K562 (cell line): ENCODE data around the gene PACSIN1. TPM values are rescaled to one million over a fixed set of nuclear protein-coding genes. Genes with fewer than 3 reads are reported as not detected.

ENCODE experiments used
- ATAC-seq: fragments of 200-7000 bp; cut with Tn5 transposase; 3 replicates; pipeline ENCODE4 v1.9.1; 2020; ENCODE audit warnings: moderate library complexity
- BruUV-seq: library from RNA; stranded (reverse); fragments of 400-500 nt; replicated peaks from 2 replicates; lab custom pipeline; 2021; lab: Mats Ljungman, UMichigan
- CTCF ChIA-PET: fragments of 300-600 bp; formaldehyde crosslinking; extraction: SDS; loops from one replicate; lab custom pipeline; 2021; ENCODE audit warnings: low intra/inter-chr PET ratio; lab: Yijun Ruan, JAX
- POLR2A ChIA-PET: fragments of 300-600, 350-650 bp; sonication (Branson Sonifier 250); formaldehyde crosslinking; extraction: SDS; loops from one replicate; lab custom pipeline; 2021; ENCODE audit warnings: antibody characterized with exemption, inconsistent platforms; lab: Yijun Ruan, JAX
- DNase-seq, 4 experiments: peaks; one replicate each; pipeline versions ENCODE4 v3.0.0 to v3.0.0-alpha.2; 2011 to 2018; ENCODE audit warnings: low spot score in 3 of 4, mixed read lengths in 3 of 4; ENCODE audit errors: extremely low read depth in 1 of 4
- FAIRE-seq: peaks from 2 replicates; lab custom pipeline; 2011; peaks lifted over from hg19 to GRCh38; lab: Jason Lieb, UNC
- H2AFZ ChIP-seq: 2 replicates; pipeline ENCODE4 v1.6.0; 2011; ENCODE audit warnings: low read depth, low read length, control low read depth, inconsistent platforms
- H3K27ac ChIP-seq: fragments of 200-600 bp; 3 replicates; pipeline ENCODE4 v1.8.0; 2011; ENCODE audit warnings: low read depth, mild to moderate bottlenecking, control low read depth, inconsistent platforms, low read length, moderate library complexity, mixed read lengths; ENCODE audit errors: extremely low read depth
- H3K27me3 ChIP-seq, 2 experiments: fragments of 300-600 bp in 1 of 2; 2 replicates in 1 of 2; 3 replicates in 1 of 2; pipeline versions ENCODE4 v1.6.0 to v1.8.0; 2011; ENCODE audit warnings: inconsistent platforms in 2 of 2, low read length in 2 of 2, mild to moderate bottlenecking in 1 of 2, mixed read lengths in 1 of 2, moderate library complexity in 1 of 2; ENCODE audit not compliant: control insufficient read depth in 2 of 2, insufficient read depth in 2 of 2
- H3K36me3 ChIP-seq: fragments of 300-600 bp; 3 replicates; pipeline ENCODE4 v1.8.0; 2011; ENCODE audit warnings: mild to moderate bottlenecking, low read length, inconsistent platforms; ENCODE audit not compliant: control insufficient read depth, insufficient read depth
- H3K4me1 ChIP-seq, 2 experiments: fragments of 200-600 bp in 1 of 2; replicated peaks in 1 of 2; 2 replicates in 1 of 2; 3 replicates in 1 of 2; pipeline versions ENCODE4 v1.5.1 to v1.8.0; 2011; ENCODE audit warnings: inconsistent platforms in 2 of 2, low read length in 2 of 2, mild to moderate bottlenecking in 1 of 2, mixed read lengths in 1 of 2, moderate library complexity in 1 of 2; ENCODE audit not compliant: control insufficient read depth in 2 of 2, insufficient read depth in 2 of 2
- H3K4me2 ChIP-seq: 2 replicates; pipeline ENCODE4 v1.6.1; 2011; ENCODE audit warnings: low read length, control low read depth, inconsistent platforms, mixed read lengths; ENCODE audit not compliant: insufficient read depth
- H3K4me3 ChIP-seq: fragments of 200-600 bp; sonication (generic), shearing (Covaris generic); 2 replicates; pipeline ENCODE4 v1.5.1; 2016; ENCODE audit warnings: control low read depth, inconsistent platforms
- H3K79me2 ChIP-seq: fragments of 200-600 bp; 3 replicates; pipeline ENCODE4 v1.8.0; 2011; ENCODE audit warnings: low read length, inconsistent platforms; ENCODE audit not compliant: control insufficient read depth, insufficient read depth
- H3K9ac ChIP-seq, 2 experiments: 2 replicates each; pipeline versions ENCODE4 v1.6.0 to v1.6.1; 2011; ENCODE audit warnings: low read depth in 2 of 2, low read length in 2 of 2, control low read depth in 1 of 2, inconsistent platforms in 1 of 2, mild to moderate bottlenecking in 1 of 2, mixed read lengths in 1 of 2; ENCODE audit not compliant: insufficient read depth in 1 of 2
- H3K9me1 ChIP-seq: one replicate; pipeline ENCODE4 v1.6.0; 2011; ENCODE audit warnings: inconsistent platforms, mild to moderate bottlenecking, low read length, moderate library complexity; ENCODE audit not compliant: control insufficient read depth, insufficient read depth
- H3K9me3 ChIP-seq: replicated peaks from 2 replicates; pipeline ENCODE4 v1.5.1; 2011; ENCODE audit warnings: low read depth, low read length, inconsistent platforms; ENCODE audit not compliant: control insufficient read depth, insufficient read depth
- H4K20me1 ChIP-seq: replicated peaks from 2 replicates; pipeline ENCODE4 v1.6.1; 2011; ENCODE audit warnings: low read length, inconsistent platforms, mixed read lengths; ENCODE audit not compliant: control insufficient read depth, insufficient read depth
- EGR1 ChIP-seq: fragments of 450-650 bp; conservative IDR thresholded peaks from 2 replicates; pipeline ENCODE4 v1.6.1; 2017; ENCODE audit warnings: mild to moderate bottlenecking
- MEIS2 ChIP-seq: fragments of 450-650 bp; IDR thresholded peaks from 2 replicates; pipeline ENCODE4 v1.6.1; 2014; ENCODE audit warnings: mild to moderate bottlenecking; ENCODE audit not compliant: partially characterized antibody
- NFIC ChIP-seq: fragments of 450-650 bp; IDR thresholded peaks from 2 replicates; pipeline ENCODE4 v1.6.1; 2017; ENCODE audit warnings: mild to moderate bottlenecking, inconsistent platforms
- POLR2G ChIP-seq: fragments of 200-400 bp; formaldehyde crosslinking; IDR thresholded peaks from 2 replicates; pipeline ENCODE4 v1.6.1; 2017; ENCODE audit warnings: low read depth, mild to moderate bottlenecking, antibody characterized with exemption, low read length, moderate library complexity
- XRCC3 ChIP-seq: fragments of 450-650 bp; IDR thresholded peaks from 2 replicates; pipeline ENCODE4 v1.6.1; 2017; ENCODE audit warnings: mild to moderate bottlenecking, moderate library complexity
- ZBTB7A ChIP-seq: IDR thresholded peaks from 2 replicates; pipeline ENCODE4 v1.6.1; 2011; ENCODE audit warnings: low read depth, mild to moderate bottlenecking, low read length, moderate library complexity, borderline replicate concordance; ENCODE audit not compliant: control insufficient read depth
- ZNF347 ChIP-seq: fragments of 450-650 bp; formaldehyde crosslinking; IDR thresholded peaks from 2 replicates; pipeline ENCODE4 v1.4.0; 2020; ENCODE audit warnings: low read depth, mild to moderate bottlenecking, moderate library complexity
- whole genome bisulfite sequencing: fragments of 100-300 bp; shearing (Covaris generic); methylation state at CpG from one replicate; pipeline ENCODE4 v1.1.6; 2016; ENCODE audit warnings: low coverage, mixed read lengths; ENCODE audit not compliant: insufficient coverage; ENCODE audit errors: missing lambda C conversion rate; 5-methylcytosine and 5-hydroxymethylcytosine counted together
- in situ Hi-C: fragments of 300-500 bp; cut with MboI; formaldehyde crosslinking; loops from 4 replicates; pipeline ENCODE4 v1.15.0; 2018; ENCODE audit warnings: inconsistent platforms, mixed read lengths
- intact Hi-C: fragments of 100-400 bp; cut with micrococcal nuclease; formaldehyde crosslinking; loops from 2 replicates; pipeline ENCODE4 v1.14.2; 2022
- polyA plus RNA-seq, 8 experiments: library from polyadenylated mRNA; depleted of rRNA in 4 of 8; stranded (reverse) in 5 of 8; unstranded in 3 of 8; fragments of >200 nt; fragmentation: Nextera tagmentation in 2 of 8; fragmentation: Illumina TruSeq in 1 of 8; extraction: Ambion mirVana in 2 of 8; extraction: Trizol in 1 of 8; gene quantifications; 2 replicates each; pipeline versions ENCODE4 v1.2.1 to v1.2.3, GENCODE V29; 2011 to 2014; ENCODE audit warnings: inconsistent platforms in 1 of 8, missing spikeins in 1 of 8
- total RNA-seq, 7 experiments: library from RNA; depleted of rRNA in 6 of 7; stranded (reverse); fragments of >200 nt in 6 of 7; fragmentation: Illumina TruSeq in 2 of 7; extraction: Trizol in 2 of 7; gene quantifications; 2 replicates each; pipeline versions ENCODE4 v1.2.1 to v1.2.3, GENCODE V29; 2011 to 2021; ENCODE audit warnings: low replicate concordance in 1 of 7
- TF ChIP-seq, protein P1 (sequence below): sonication (generic); formaldehyde crosslinking; IDR thresholded peaks from 2 replicates; pipeline ENCODE4 v1.8.1; 2023; ENCODE audit warnings: mild to moderate bottlenecking, missing genetic modification reagents
- TF ChIP-seq, protein P2 (sequence below), 2 experiments: fragments of 450-650 bp; conservative IDR thresholded peaks; 2 replicates each; pipeline ENCODE4 v1.6.1; 2017; ENCODE audit warnings: mild to moderate bottlenecking in 2 of 2, moderate library complexity in 2 of 2

Gene PACSIN1
- total and polyA plus RNA-seq, 9 of the 15 experiments (the other 6 are each of a cell fraction or from before 2014, with no cell fraction given) = 0.01 to 1.7 (median 0.45) TPM

DNA sequence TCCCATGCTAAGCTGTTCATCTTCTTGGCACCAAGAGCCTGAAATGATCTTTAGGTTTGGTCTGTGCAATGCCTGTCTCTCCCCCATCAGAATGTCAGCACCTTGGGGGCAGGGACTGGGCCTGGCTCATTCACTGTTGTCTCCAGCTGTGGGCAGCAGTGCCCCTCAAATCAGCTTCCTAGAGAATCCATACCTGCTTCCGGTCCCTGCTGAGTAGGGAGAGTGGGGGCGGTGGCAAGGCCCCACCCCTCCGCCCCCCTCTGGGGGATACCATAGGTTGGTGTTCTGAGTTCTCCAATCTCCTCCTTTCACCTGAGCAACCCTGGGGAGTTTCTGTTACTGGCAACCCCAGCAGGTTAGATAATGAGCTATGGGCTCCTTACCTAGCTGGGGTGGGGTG, 109.5 kb downstream of the PACSIN1 start (continued):
- TF ChIP-seq, protein P1, sequence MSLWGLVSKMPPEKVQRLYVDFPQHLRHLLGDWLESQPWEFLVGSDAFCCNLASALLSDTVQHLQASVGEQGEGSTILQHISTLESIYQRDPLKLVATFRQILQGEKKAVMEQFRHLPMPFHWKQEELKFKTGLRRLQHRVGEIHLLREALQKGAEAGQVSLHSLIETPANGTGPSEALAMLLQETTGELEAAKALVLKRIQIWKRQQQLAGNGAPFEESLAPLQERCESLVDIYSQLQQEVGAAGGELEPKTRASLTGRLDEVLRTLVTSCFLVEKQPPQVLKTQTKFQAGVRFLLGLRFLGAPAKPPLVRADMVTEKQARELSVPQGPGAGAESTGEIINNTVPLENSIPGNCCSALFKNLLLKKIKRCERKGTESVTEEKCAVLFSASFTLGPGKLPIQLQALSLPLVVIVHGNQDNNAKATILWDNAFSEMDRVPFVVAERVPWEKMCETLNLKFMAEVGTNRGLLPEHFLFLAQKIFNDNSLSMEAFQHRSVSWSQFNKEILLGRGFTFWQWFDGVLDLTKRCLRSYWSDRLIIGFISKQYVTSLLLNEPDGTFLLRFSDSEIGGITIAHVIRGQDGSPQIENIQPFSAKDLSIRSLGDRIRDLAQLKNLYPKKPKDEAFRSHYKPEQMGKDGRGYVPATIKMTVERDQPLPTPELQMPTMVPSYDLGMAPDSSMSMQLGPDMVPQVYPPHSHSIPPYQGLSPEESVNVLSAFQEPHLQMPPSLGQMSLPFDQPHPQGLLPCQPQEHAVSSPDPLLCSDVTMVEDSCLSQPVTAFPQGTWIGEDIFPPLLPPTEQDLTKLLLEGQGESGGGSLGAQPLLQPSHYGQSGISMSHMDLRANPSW (CRISPR knock-in tag) = no peak
- TF ChIP-seq XRCC3 (no peak), EGR1 (peak; percentile 74), MEIS2 (peak; percentile 3), ZBTB7A (peak; percentile 53; the same call in 1 of the 2 replicates)

DNA sequence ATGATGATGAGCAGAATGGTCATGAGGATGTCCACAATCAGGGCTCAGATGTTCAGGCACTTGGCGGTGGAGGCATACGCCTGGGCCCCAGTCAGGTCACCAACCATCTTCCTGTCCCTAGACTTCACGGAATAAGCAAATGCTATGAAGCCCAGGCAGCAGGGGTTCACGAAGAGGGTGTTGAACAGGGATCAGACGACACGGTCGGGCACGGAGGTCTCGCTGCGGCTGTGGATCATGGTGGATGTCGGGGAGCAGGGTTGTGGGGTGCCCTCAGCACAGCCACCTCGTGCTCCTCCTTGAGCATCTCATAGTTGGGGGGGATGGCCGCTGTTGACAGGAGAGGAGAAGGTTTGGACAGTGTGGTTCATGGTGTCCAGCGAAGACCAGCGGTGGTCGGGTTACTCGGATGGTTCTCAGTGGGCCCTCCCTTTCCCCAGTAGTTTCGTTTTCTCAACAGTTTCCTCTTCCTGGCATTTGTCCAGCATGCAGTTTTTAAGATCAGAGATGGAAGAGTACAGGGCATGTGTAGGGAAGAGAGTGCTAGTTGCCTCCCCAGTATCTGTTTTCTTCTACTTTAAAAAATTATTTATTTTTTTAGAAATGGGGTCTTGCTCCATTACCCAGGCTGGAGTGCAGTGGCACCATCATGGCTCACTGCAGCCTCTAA, 110.5 kb downstream of the PACSIN1 start:
- POLR2A ChIA-PET = interaction anchor here (0.6 to 1.6 kb wide), 3 partner anchors 9 to 18 kb away, joined by 4 to 5 read pairs (median 4); no protein-coding TSS in a partner anchor
- peaks cover 10 to 27% of the 10 kb centered on the region in 2 experiments; a peak in 4 of 5 replicates for H3K4me1 ChIP-seq
- DNase-seq (no peak), FAIRE-seq (no peak), ATAC-seq (no peak)
- in situ Hi-C loops (no loop called here), intact Hi-C loops (no loop called here)
- H3K9me3 ChIP-seq = no peaks in the 10 kb centered on the region
- no peaks in the 10 kb centered on the region; the same call in 1 of the 2 replicates for H4K20me1 ChIP-seq
- no peaks in the 10 kb centered on the region for H3K27me3 ChIP-seq
- no peak overlapping the region for H3K4me2 ChIP-seq
- peak overlapping the region in 1 of 2 experiments; percentile 53; a peak in 1 of 4 replicates for H3K9ac ChIP-seq
- BruUV-seq = no TSS peak
- no peak overlapping the region for H3K27ac ChIP-seq
- H3K36me3 ChIP-seq = no peaks in the 10 kb centered on the region
- no peak overlapping the region for H3K4me3 ChIP-seq
- no peaks in the 10 kb centered on the region for H3K79me2 ChIP-seq
- H3K9me1 ChIP-seq = no peaks in the 10 kb centered on the region
- CTCF ChIA-PET = interaction anchor here (0.6 kb wide), 1 partner anchor 125 kb away, joined by 3 read pairs; no protein-coding TSS in a partner anchor
- H2AFZ ChIP-seq = no peak overlapping the region
- WGBS = 70% methylated on average over 17 of the region's 18 CpGs
- TF ChIP-seq POLR2G = peak; percentile 48; the same call in 1 of the 2 replicates
- TF ChIP-seq, protein P2, sequence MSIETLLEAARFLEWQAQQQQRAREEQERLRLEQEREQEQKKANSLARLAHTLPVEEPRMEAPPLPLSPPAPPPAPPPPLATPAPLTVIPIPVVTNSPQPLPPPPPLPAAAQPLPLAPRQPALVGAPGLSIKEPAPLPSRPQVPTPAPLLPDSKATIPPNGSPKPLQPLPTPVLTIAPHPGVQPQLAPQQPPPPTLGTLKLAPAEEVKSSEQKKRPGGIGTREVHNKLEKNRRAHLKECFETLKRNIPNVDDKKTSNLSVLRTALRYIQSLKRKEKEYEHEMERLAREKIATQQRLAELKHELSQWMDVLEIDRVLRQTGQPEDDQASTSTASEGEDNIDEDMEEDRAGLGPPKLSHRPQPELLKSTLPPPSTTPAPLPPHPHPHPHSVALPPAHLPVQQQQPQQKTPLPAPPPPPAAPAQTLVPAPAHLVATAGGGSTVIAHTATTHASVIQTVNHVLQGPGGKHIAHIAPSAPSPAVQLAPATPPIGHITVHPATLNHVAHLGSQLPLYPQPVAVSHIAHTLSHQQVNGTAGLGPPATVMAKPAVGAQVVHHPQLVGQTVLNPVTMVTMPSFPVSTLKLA (conservative IDR thresholded peaks at IDR 0.05) = no peak
- TF ChIP-seq ZNF347 (CRISPR knock-in tag) = no peak
- TF ChIP-seq NFIC = peak; percentile 82
